GM12878 (cell line): ENCODE results near the gene CYP24A1. TPM values are rescaled to one million over a fixed set of nuclear protein-coding genes. Genes with fewer than 3 reads are reported as not detected.

ENCODE experiments used
- ATAC-seq: fragments of 200-7000 bp; cut with Tn5 transposase; 3 replicates; pipeline ENCODE4 v1.9.1; 2020; ENCODE audit warnings: mild to moderate bottlenecking, moderate library complexity
- BruUV-seq: library from RNA; stranded (reverse); fragments of 400-500 nt; replicated peaks from 2 replicates; lab custom pipeline; 2021; lab: Mats Ljungman, UMichigan
- CTCF ChIA-PET: fragments of 300-600 bp; sonication (Branson Sonifier 250); formaldehyde crosslinking; extraction: SDS; loops from one replicate; lab custom pipeline; 2021; ENCODE audit warnings: inconsistent platforms; lab: Yijun Ruan, JAX
- POLR2A ChIA-PET: fragments of 350-600 bp; formaldehyde crosslinking; extraction: SDS; loops from one replicate; lab custom pipeline; 2021; ENCODE audit warnings: inconsistent platforms; lab: Charles Lee
- RAD21 ChIA-PET: fragments of 300-600 bp; sonication (Branson Sonifier 250); formaldehyde crosslinking; loops from one replicate; lab custom pipeline; 2023; ENCODE audit warnings: antibody characterized with exemption; ENCODE audit not compliant: unreplicated experiment; lab: Charles Lee
- SMC1A ChIA-PET: fragments of 300-600 bp; sonication (Branson Sonifier 250); formaldehyde crosslinking; loops from one replicate; lab custom pipeline; 2023; ENCODE audit not compliant: unreplicated experiment, uncharacterized antibody; lab: Charles Lee
- DNase-seq: peaks from one replicate; pipeline ENCODE4 v3.0.0-alpha.2; 2011; ENCODE audit warnings: low read depth, low spot score
- FAIRE-seq: peaks from 3 replicates; lab custom pipeline; 2011; peaks lifted over from hg19 to GRCh38; lab: Jason Lieb, UNC
- H2AFZ ChIP-seq: 2 replicates; pipeline ENCODE4 v1.6.0; 2011; ENCODE audit warnings: low read depth, low read length, control low read depth; ENCODE audit not compliant: control insufficient read depth
- H3K27ac ChIP-seq: 2 replicates; pipeline ENCODE4 v1.5.1; 2011; ENCODE audit warnings: control low read depth; ENCODE audit not compliant: control insufficient read depth, insufficient read depth
- H3K27me3 ChIP-seq, 2 experiments: replicated peaks in 1 of 2; 2 replicates each; pipeline versions ENCODE4 v1.6.0 to v1.6.1; 2011; ENCODE audit warnings: low read length in 1 of 2; ENCODE audit not compliant: control insufficient read depth in 2 of 2, insufficient read depth in 2 of 2
- H3K36me3 ChIP-seq, 2 experiments: 2 replicates each; pipeline ENCODE4 v1.5.1; 2011; ENCODE audit warnings: low read length in 1 of 2; ENCODE audit not compliant: control insufficient read depth in 2 of 2, insufficient read depth in 2 of 2
- H3K4me1 ChIP-seq: 2 replicates; pipeline ENCODE4 v1.6.1; 2011; ENCODE audit warnings: mild to moderate bottlenecking, low read length, moderate library complexity, mixed read lengths; ENCODE audit not compliant: control insufficient read depth, insufficient read depth
- H3K4me2 ChIP-seq: 2 replicates; pipeline ENCODE4 v1.6.0; 2011; ENCODE audit warnings: control low read depth; ENCODE audit not compliant: control insufficient read depth, insufficient read depth
- H3K4me3 ChIP-seq: fragments of 200-600 bp; sonication (generic); 2 replicates; pipeline ENCODE4 v1.5.1; 2016
- H3K79me2 ChIP-seq: 2 replicates; pipeline ENCODE4 v1.6.0; 2011; ENCODE audit warnings: low read length; ENCODE audit not compliant: control insufficient read depth, insufficient read depth
- H3K9ac ChIP-seq: 2 replicates; pipeline ENCODE4 v1.8.0; 2011; ENCODE audit warnings: low read length, control low read depth, mixed read lengths; ENCODE audit not compliant: control insufficient read depth, insufficient read depth
- H3K9me3 ChIP-seq: replicated peaks from 3 replicates; pipeline ENCODE4 v1.5.1; 2011; ENCODE audit warnings: mild to moderate bottlenecking, low read length; ENCODE audit not compliant: control insufficient read depth, insufficient read depth
- H4K20me1 ChIP-seq: 2 replicates; pipeline ENCODE4 v1.6.0; 2011; ENCODE audit not compliant: control insufficient read depth, insufficient read depth
- BRCA1 ChIP-seq: IDR thresholded peaks from 2 replicates; pipeline ENCODE4 v1.6.1; 2011; ENCODE audit warnings: low read depth, low read length, improper control_type of control experiment
- ETV6 ChIP-seq, 2 experiments: fragments of 450-650 bp in 1 of 2; IDR thresholded peaks in 1 of 2; conservative IDR thresholded peaks in 1 of 2; 2 replicates each; pipeline ENCODE4 v1.6.1; 2014; ENCODE audit warnings: antibody characterized with exemption in 1 of 2, borderline replicate concordance in 1 of 2, low read depth in 1 of 2, mild to moderate bottlenecking in 1 of 2, moderate library complexity in 1 of 2
- FOS ChIP-seq: IDR thresholded peaks from 3 replicates; pipeline ENCODE4 v1.6.1; 2011; ENCODE audit warnings: borderline replicate concordance; ENCODE audit not compliant: insufficient read length; ENCODE audit errors: extremely low read depth
- HCFC1 ChIP-seq: fragments of 150-350 bp; IDR thresholded peaks from 2 replicates; pipeline ENCODE4 v1.6.1; 2014; ENCODE audit warnings: low read length
- IKZF1 ChIP-seq: fragments of 450-650 bp; conservative IDR thresholded peaks from 2 replicates; pipeline ENCODE4 v1.6.1; 2017; ENCODE audit warnings: antibody characterized with exemption, mild to moderate bottlenecking
- IKZF2 ChIP-seq, 2 experiments: fragments of 450-650 bp; IDR thresholded peaks; 2 replicates each; pipeline ENCODE4 v1.6.1; 2017; ENCODE audit warnings: mild to moderate bottlenecking in 2 of 2, moderate library complexity in 2 of 2
- NFXL1 ChIP-seq: fragments of 450-650 bp; IDR thresholded peaks from 2 replicates; pipeline ENCODE4 v1.6.1; 2017; ENCODE audit warnings: antibody characterized with exemption, mild to moderate bottlenecking, borderline replicate concordance
- NRF1 ChIP-seq: conservative IDR thresholded peaks from 2 replicates; pipeline ENCODE4 v1.6.1; 2011; ENCODE audit warnings: mild to moderate bottlenecking, low read depth, low read length, improper control_type of control experiment
- RUNX3 ChIP-seq: IDR thresholded peaks from 2 replicates; pipeline ENCODE4 v1.6.1; 2012; ENCODE audit warnings: low read length, inconsistent platforms
- SIN3A ChIP-seq: IDR thresholded peaks from 2 replicates; pipeline ENCODE4 v1.6.1; 2012; ENCODE audit warnings: low read depth, low read length, improper control_type of control experiment
- SMC3 ChIP-seq: IDR thresholded peaks from 2 replicates; pipeline ENCODE4 v1.6.1; 2011; ENCODE audit warnings: low read length, improper control_type of control experiment, borderline replicate concordance
- TBL1XR1 ChIP-seq: IDR thresholded peaks from 2 replicates; pipeline ENCODE4 v1.6.1; 2012; ENCODE audit warnings: low read depth, low read length, improper control_type of control experiment
- WGBS: methylation state at CpG from one replicate; pipeline ENCODE4 v1.1.6; 2016; ENCODE audit warnings: low lambda C conversion rate; ENCODE audit not compliant: insufficient replicate concordance, insufficient coverage; ENCODE audit errors: missing lambda C conversion rate; 5-methylcytosine and 5-hydroxymethylcytosine counted together
- in situ Hi-C: fragments of 300-500 bp; cut with MboI; formaldehyde crosslinking; loops from 9 replicates; pipeline ENCODE4 v1.14.3; 2018; ENCODE audit warnings: mixed read lengths
- intact Hi-C: fragments of 100-400 bp; cut with micrococcal nuclease; formaldehyde crosslinking; loops from one replicate; pipeline ENCODE4 v1.14.2; 2022; ENCODE audit not compliant: unreplicated experiment
- polyA plus RNA-seq, 11 experiments: library from polyadenylated mRNA; depleted of rRNA in 4 of 11; unstranded in 6 of 11; stranded (reverse) in 5 of 11; fragments of >200 nt; fragmentation: Nextera tagmentation in 4 of 11; fragmentation: Illumina TruSeq in 1 of 11; extraction: Ambion mirVana in 4 of 11; extraction: Trizol in 1 of 11; gene quantifications; 1 replicate in 1 of 11; 2 replicates in 10 of 11; pipeline versions ENCODE4 v1.2.1 to v1.2.3, GENCODE V29; 2011 to 2016; ENCODE audit warnings: inconsistent platforms in 2 of 11, missing spikeins in 2 of 11, low read depth in 1 of 11
- total RNA-seq, 4 experiments: library from RNA; depleted of rRNA in 3 of 4; stranded (reverse); fragments of >200 nt in 3 of 4; fragmentation: Illumina TruSeq in 1 of 4; extraction: Trizol in 1 of 4; gene quantifications; 2 replicates each; pipeline versions ENCODE4 v1.2.1 to v1.2.3, GENCODE V29; 2013 to 2021
- TF ChIP-seq, protein P1 (sequence below): fragments of 450-650 bp; IDR thresholded peaks from 2 replicates; pipeline ENCODE4 v1.6.1; 2017; ENCODE audit warnings: mild to moderate bottlenecking, moderate library complexity
- TF ChIP-seq, protein P2 (sequence below): IDR thresholded peaks from 2 replicates; pipeline ENCODE4 v1.6.1; 2012; ENCODE audit warnings: mild to moderate bottlenecking, low read depth, low read length

Gene CYP24A1
- total and polyA plus RNA-seq, 10 of the 15 experiments (the other 5 are each of a cell fraction or from before 2014, with no cell fraction given) = 0.69 TPM; not detected in 9

DNA sequence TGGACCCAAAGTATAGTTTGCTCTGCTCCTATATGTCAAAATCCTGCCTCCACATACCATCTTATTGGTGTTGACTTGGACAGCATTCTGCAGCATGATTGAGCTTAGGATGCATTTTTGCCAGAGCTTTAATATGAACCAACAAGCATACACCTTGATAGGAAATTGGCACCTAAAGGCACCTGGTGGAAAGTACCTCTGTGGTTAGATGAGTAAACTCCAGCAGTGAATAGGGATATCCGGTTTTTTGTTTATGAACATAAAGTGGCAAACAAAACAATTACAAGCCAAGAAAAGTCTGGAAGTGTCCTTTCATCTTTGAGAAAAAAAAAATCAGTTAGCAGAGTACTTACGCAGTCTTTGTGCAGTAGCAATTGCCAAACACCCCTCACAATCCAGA lies 6.2 kb upstream of the CYP24A1 start:
- TF ChIP-seq IKZF2 (IDR thresholded peaks at IDR 0.05) = peak in 1 of 2 experiments; percentile 15; a peak in 1 of 4 replicates
- no peak for TF ChIP-seq BRCA1
- no peak; a peak in 1 of 4 replicates for TF ChIP-seq ETV6 (conservative IDR thresholded peaks at IDR 0.05 in 1 of 2, IDR thresholded peaks at IDR 0.05 in 1 of 2; ENCODE audit: borderline replicate concordance in 1 of 2, low read depth in 1 of 2)
- TF ChIP-seq, protein P1, sequence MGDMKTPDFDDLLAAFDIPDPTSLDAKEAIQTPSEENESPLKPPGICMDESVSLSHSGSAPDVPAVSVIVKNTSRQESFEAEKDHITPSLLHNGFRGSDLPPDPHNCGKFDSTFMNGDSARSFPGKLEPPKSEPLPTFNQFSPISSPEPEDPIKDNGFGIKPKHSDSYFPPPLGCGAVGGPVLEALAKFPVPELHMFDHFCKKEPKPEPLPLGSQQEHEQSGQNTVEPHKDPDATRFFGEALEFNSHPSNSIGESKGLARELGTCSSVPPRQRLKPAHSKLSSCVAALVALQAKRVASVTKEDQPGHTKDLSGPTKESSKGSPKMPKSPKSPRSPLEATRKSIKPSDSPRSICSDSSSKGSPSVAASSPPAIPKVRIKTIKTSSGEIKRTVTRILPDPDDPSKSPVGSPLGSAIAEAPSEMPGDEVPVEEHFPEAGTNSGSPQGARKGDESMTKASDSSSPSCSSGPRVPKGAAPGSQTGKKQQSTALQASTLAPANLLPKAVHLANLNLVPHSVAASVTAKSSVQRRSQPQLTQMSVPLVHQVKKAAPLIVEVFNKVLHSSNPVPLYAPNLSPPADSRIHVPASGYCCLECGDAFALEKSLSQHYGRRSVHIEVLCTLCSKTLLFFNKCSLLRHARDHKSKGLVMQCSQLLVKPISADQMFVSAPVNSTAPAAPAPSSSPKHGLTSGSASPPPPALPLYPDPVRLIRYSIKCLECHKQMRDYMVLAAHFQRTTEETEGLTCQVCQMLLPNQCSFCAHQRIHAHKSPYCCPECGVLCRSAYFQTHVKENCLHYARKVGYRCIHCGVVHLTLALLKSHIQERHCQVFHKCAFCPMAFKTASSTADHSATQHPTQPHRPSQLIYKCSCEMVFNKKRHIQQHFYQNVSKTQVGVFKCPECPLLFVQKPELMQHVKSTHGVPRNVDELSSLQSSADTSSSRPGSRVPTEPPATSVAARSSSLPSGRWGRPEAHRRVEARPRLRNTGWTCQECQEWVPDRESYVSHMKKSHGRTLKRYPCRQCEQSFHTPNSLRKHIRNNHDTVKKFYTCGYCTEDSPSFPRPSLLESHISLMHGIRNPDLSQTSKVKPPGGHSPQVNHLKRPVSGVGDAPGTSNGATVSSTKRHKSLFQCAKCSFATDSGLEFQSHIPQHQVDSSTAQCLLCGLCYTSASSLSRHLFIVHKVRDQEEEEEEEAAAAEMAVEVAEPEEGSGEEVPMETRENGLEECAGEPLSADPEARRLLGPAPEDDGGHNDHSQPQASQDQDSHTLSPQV = no peak
- TF ChIP-seq FOS = no peak
- no peak for TF ChIP-seq IKZF1
- TF ChIP-seq NFXL1 = peak; percentile 6; the same call in 1 of the 2 replicates
- TF ChIP-seq SIN3A = no peak
- no peak for TF ChIP-seq TBL1XR1
- no peak for TF ChIP-seq HCFC1
- no peak for TF ChIP-seq SMC3
- TF ChIP-seq NRF1 = no peak
- TF ChIP-seq, protein P2, sequence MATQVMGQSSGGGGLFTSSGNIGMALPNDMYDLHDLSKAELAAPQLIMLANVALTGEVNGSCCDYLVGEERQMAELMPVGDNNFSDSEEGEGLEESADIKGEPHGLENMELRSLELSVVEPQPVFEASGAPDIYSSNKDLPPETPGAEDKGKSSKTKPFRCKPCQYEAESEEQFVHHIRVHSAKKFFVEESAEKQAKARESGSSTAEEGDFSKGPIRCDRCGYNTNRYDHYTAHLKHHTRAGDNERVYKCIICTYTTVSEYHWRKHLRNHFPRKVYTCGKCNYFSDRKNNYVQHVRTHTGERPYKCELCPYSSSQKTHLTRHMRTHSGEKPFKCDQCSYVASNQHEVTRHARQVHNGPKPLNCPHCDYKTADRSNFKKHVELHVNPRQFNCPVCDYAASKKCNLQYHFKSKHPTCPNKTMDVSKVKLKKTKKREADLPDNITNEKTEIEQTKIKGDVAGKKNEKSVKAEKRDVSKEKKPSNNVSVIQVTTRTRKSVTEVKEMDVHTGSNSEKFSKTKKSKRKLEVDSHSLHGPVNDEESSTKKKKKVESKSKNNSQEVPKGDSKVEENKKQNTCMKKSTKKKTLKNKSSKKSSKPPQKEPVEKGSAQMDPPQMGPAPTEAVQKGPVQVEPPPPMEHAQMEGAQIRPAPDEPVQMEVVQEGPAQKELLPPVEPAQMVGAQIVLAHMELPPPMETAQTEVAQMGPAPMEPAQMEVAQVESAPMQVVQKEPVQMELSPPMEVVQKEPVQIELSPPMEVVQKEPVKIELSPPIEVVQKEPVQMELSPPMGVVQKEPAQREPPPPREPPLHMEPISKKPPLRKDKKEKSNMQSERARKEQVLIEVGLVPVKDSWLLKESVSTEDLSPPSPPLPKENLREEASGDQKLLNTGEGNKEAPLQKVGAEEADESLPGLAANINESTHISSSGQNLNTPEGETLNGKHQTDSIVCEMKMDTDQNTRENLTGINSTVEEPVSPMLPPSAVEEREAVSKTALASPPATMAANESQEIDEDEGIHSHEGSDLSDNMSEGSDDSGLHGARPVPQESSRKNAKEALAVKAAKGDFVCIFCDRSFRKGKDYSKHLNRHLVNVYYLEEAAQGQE = no peak
- peak; percentile 47; the same call in 1 of the 2 replicates for TF ChIP-seq RUNX3
- TF ChIP-seq, all 136 proteins: peak for 3
- ATAC-seq = peak; percentile 59
- Histone ChIP-seq H4K20me1 (no peaks in the 10 kb centered on the region), H2AFZ (no peak overlapping the region), H3K27me3 (peaks cover 0 to 4% of the 10 kb centered on the region in 2 experiments; a peak in 3 of 4 replicates), H3K9me3 (no peaks in the 10 kb centered on the region), H3K79me2 (no peaks in the 10 kb centered on the region), H3K4me2 (no peak overlapping the region), H3K9ac (no peak overlapping the region), H3K36me3 (no peaks in the 10 kb centered on the region), H3K27ac (no peak overlapping the region), H3K4me1 (no peaks in the 10 kb centered on the region; the same call in 1 of the 2 replicates), H3K4me3 (no peak overlapping the region)
- intact Hi-C loops (no loop called here), in situ Hi-C loops (no loop called here)
- ChIA-PET POLR2A (no interaction called here), CTCF (interaction anchor here (0.8 to 3.2 kb wide), 4 partner anchors 15 to 75 kb away, joined by 3 to 26 read pairs (median 6); no protein-coding TSS in a partner anchor), RAD21 (interaction anchor here (1.1 kb wide), 1 partner anchor 75 kb away, joined by 4 read pairs; no protein-coding TSS in a partner anchor), SMC1A (interaction anchor here (1.7 kb wide), 1 partner anchor 12 kb away, joined by 3 read pairs; no protein-coding TSS in a partner anchor)
- 38% methylated on average over 2 of the region's 2 CpGs for WGBS
- DNase-seq = no peak
- FAIRE-seq = no peak
- no TSS peak for BruUV-seq
